H1 (cell line): Measurements from ENCODE around the gene C6orf163. TPM values are rescaled to one million over a fixed set of nuclear protein-coding genes. Genes with fewer than 3 reads are reported as not detected.

Experiments
- CBX8 ChIP-seq: fragments of 300-800, 300-1000 bp; sonication (generic); IDR thresholded peaks from 2 replicates; pipeline ENCODE4 v1.7.1; 2016; ENCODE audit warnings: low read depth, low read length, borderline replicate concordance
- CREB1 ChIP-seq: IDR thresholded peaks from 2 replicates; pipeline ENCODE4 v1.6.1; 2012; ENCODE audit warnings: inconsistent platforms
- GABPA ChIP-seq: IDR thresholded peaks from 2 replicates; pipeline ENCODE4 v1.6.1; 2011; ENCODE audit warnings: mild to moderate bottlenecking, low read length, moderate library complexity, borderline replicate concordance; ENCODE audit not compliant: insufficient read depth
- NRF1 ChIP-seq: IDR thresholded peaks from 2 replicates; pipeline ENCODE4 v1.6.1; 2011; ENCODE audit warnings: mild to moderate bottlenecking, low read depth, low read length, improper control_type of control experiment
- PHF8 ChIP-seq: fragments of 200-600 bp; sonication (generic); conservative IDR thresholded peaks from 2 replicates; pipeline ENCODE4 v1.7.1; 2012; ENCODE audit warnings: low read depth, mild to moderate bottlenecking, inconsistent platforms, low read length, moderate library complexity
- polyA plus RNA-seq, 7 experiments: library from polyadenylated mRNA; depleted of rRNA in 3 of 7; stranded (reverse) in 5 of 7; unstranded in 2 of 7; fragments of >200 nt in 5 of 7; fragments of 200-250 nt in 2 of 7; gene quantifications; 1 replicate in 5 of 7; 2 replicates in 1 of 7; 4 replicates in 1 of 7; pipeline versions ENCODE4 v1.2.1 to v1.2.3, GENCODE V29; 2011 to 2013; ENCODE audit warnings: missing spikeins in 2 of 7, mixed read lengths in 2 of 7
- total RNA-seq: library from RNA; stranded (reverse); fragmentation: NEBNext Ultra II Directional; extraction: Animal tissue kit (Norgen Biotek cat#: 25700); gene quantifications from 2 replicates; pipeline ENCODE4 v1.2.1, GENCODE V29; 2021

C6orf163 gene
- total and polyA plus RNA-seq, 2 of the 8 experiments (the other 6 are each of a cell fraction or from before 2014, with no cell fraction given): 0.36 to 1.5 TPM

DNA sequence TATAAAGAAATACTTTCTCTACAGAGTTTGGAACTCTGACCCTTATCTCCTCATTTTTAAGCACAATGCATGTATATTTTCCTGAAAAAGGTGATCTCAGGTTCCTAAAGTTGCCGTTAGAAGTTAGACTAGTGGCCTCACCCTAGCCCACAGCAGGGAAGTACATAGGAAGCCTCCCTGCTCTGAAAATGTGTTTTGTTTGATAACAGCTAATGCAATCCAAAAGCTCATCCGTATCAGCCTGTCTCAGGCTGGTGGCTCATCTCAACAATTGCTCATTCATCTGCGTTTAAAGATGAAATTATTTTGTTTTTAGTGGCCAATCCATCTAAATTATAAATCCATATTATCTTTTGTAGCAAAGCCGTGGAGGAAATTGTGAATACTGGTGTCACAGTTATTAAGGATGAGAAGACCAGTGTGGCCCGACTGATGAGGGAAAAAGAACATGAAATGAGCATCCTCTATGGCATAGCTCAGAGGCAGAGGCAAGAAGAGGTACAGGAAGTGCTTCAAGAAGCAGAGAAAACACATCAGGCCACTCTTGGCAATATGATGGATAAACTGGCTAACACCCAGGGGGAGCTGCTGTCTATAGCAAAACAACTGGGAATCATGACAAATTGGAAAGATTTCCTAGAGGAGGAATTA, 20.1 kb downstream of the C6orf163 start (continued):
- TF ChIP-seq GABPA (no peak), PHF8 (no peak), NRF1 (no peak), CBX8 (no peak), CREB1 (no peak)
